IMR-90 (cell line): ENCODE data around the gene OSBP. TPM values are rescaled to one million over a fixed set of nuclear protein-coding genes. Genes with fewer than 3 reads are reported as not detected.

ENCODE experiments used
- ATAC-seq: fragments of 200-7000 bp; cut with Tn5 transposase; 2 replicates; pipeline ENCODE4 v1.9.1; 2020; ENCODE audit warnings: low read depth, mild to moderate bottlenecking, moderate library complexity
- BruUV-seq: library from RNA; stranded (reverse); fragments of 400-500 nt; replicated peaks from 2 replicates; lab custom pipeline; 2021; lab: Mats Ljungman, UMichigan
- CTCF ChIA-PET: fragments of 300-600 bp; formaldehyde crosslinking; extraction: SDS; loops from one replicate; lab custom pipeline; 2021; ENCODE audit warnings: antibody characterized with exemption; lab: Yijun Ruan, JAX
- POLR2A ChIA-PET: fragments of 300-600 bp; sonication (Branson Sonifier 250); formaldehyde crosslinking; loops from one replicate; lab custom pipeline; 2022; ENCODE audit warnings: antibody characterized with exemption; ENCODE audit not compliant: unreplicated experiment; lab: Charles Lee
- DNase-seq: peaks from one replicate; pipeline ENCODE4 v3.0.0; 2013
- H2AFZ ChIP-seq: replicated peaks from 2 replicates; pipeline ENCODE3; 2013; ENCODE audit warnings: low read length, mild to moderate bottlenecking; ENCODE audit not compliant: poor library complexity
- H2AK5ac ChIP-seq: 2 replicates; pipeline ENCODE4 v1.6.1; 2013; ENCODE audit warnings: low read depth, low read length, inconsistent platforms
- H2AK9ac ChIP-seq: replicated peaks from 2 replicates; pipeline ENCODE3; 2013; ENCODE audit warnings: mild to moderate bottlenecking, low read depth, low read length, moderate library complexity; ENCODE audit not compliant: poor library complexity
- H2BK120ac ChIP-seq: 2 replicates; pipeline ENCODE4 v1.6.1; 2013; ENCODE audit warnings: low read depth, low read length, inconsistent platforms
- H2BK15ac ChIP-seq: 3 replicates; pipeline ENCODE4 v1.6.1; 2013; ENCODE audit warnings: low read depth, low read length, inconsistent platforms
- H2BK20ac ChIP-seq: 2 replicates; pipeline ENCODE4 v1.6.1; 2013; ENCODE audit warnings: low read depth, mild to moderate bottlenecking, inconsistent platforms, low read length, moderate library complexity
- H2BK5ac ChIP-seq: 2 replicates; pipeline ENCODE4 v1.6.1; 2013; ENCODE audit warnings: mild to moderate bottlenecking, low read depth, low read length, inconsistent platforms; ENCODE audit not compliant: poor library complexity, severe bottlenecking
- H3K14ac ChIP-seq: replicated peaks from 2 replicates; pipeline ENCODE4 v1.6.1; 2013; ENCODE audit warnings: low read depth, low read length, inconsistent platforms
- H3K18ac ChIP-seq: 2 replicates; pipeline ENCODE4 v1.6.1; 2013; ENCODE audit warnings: low read depth, low read length, control low read depth
- H3K23ac ChIP-seq: 2 replicates; pipeline ENCODE4 v1.6.1; 2013; ENCODE audit warnings: low read depth, low read length, inconsistent platforms
- H3K27ac ChIP-seq: 2 replicates; pipeline ENCODE4 v1.5.1; 2013; ENCODE audit warnings: mild to moderate bottlenecking, control low read depth, low read length; ENCODE audit not compliant: insufficient read depth
- H3K27me3 ChIP-seq: 2 replicates; pipeline ENCODE4 v1.6.1; 2013; ENCODE audit warnings: low read length; ENCODE audit not compliant: control insufficient read depth, insufficient read depth
- H3K36me3 ChIP-seq: 2 replicates; pipeline ENCODE4 v1.6.1; 2013; ENCODE audit warnings: low read length, mixed read lengths; ENCODE audit not compliant: control insufficient read depth, insufficient read depth
- H3K4ac ChIP-seq: 2 replicates; pipeline ENCODE4 v1.6.1; 2013; ENCODE audit warnings: low read depth, low read length, inconsistent platforms
- H3K4me1 ChIP-seq: 2 replicates; pipeline ENCODE4 v1.6.1; 2013; ENCODE audit warnings: low read length, mixed read lengths; ENCODE audit not compliant: control insufficient read depth, insufficient read depth
- H3K4me2 ChIP-seq: 2 replicates; pipeline ENCODE4 v1.6.1; 2013; ENCODE audit warnings: low read depth, mild to moderate bottlenecking, control low read depth, low read length, moderate library complexity
- H3K4me3 ChIP-seq: 2 replicates; pipeline ENCODE4 v1.5.1; 2013; ENCODE audit warnings: low read depth, mild to moderate bottlenecking, control low read depth, low read length, moderate library complexity; ENCODE audit not compliant: insufficient read depth
- H3K56ac ChIP-seq: 2 replicates; pipeline ENCODE4 v1.6.1; 2013; ENCODE audit warnings: low read length, inconsistent platforms; ENCODE audit not compliant: insufficient read depth; ENCODE audit errors: extremely low read depth
- H3K79me1 ChIP-seq, 2 experiments: 2 replicates each; pipeline ENCODE4 v1.6.1; 2013; ENCODE audit warnings: low read length in 2 of 2, inconsistent platforms in 1 of 2, low read depth in 1 of 2
- H3K9ac ChIP-seq: 2 replicates; pipeline ENCODE4 v1.6.1; 2013; ENCODE audit warnings: low read depth, low read length, control low read depth
- H3K9me1 ChIP-seq: 2 replicates; pipeline ENCODE4 v1.6.1; 2013; ENCODE audit warnings: low read length, inconsistent platforms; ENCODE audit not compliant: insufficient read depth
- H3K9me3 ChIP-seq: 2 replicates; pipeline ENCODE4 v1.6.1; 2013; ENCODE audit warnings: low read length; ENCODE audit not compliant: control insufficient read depth, insufficient read depth
- H4K20me1 ChIP-seq: 2 replicates; pipeline ENCODE4 v1.6.1; 2013; ENCODE audit warnings: low read length, inconsistent platforms; ENCODE audit not compliant: insufficient read depth
- H4K5ac ChIP-seq: 2 replicates; pipeline ENCODE4 v1.6.1; 2013; ENCODE audit warnings: mild to moderate bottlenecking, low read depth, low read length, control low read depth
- H4K8ac ChIP-seq, 2 experiments: 2 replicates each; pipeline ENCODE4 v1.6.1; 2013; ENCODE audit warnings: low read depth in 2 of 2, low read length in 2 of 2, control low read depth in 1 of 2, inconsistent platforms in 1 of 2
- H4K91ac ChIP-seq: 2 replicates; pipeline ENCODE4 v1.6.1; 2013; ENCODE audit warnings: low read depth, low read length, inconsistent platforms; ENCODE audit not compliant: insufficient read depth
- BHLHE40 ChIP-seq: fragments of 150-350 bp; IDR thresholded peaks from 2 replicates; pipeline ENCODE4 v1.6.1; 2016; ENCODE audit warnings: mild to moderate bottlenecking, low read depth, low read length
- CHD1 ChIP-seq: IDR thresholded peaks from 2 replicates; pipeline ENCODE4 v1.6.1; 2012; ENCODE audit warnings: low read depth, low read length, improper control_type of control experiment
- MAZ ChIP-seq: IDR thresholded peaks from 2 replicates; pipeline ENCODE4 v1.6.1; 2012; ENCODE audit warnings: low read depth, mild to moderate bottlenecking, low read length, improper control_type of control experiment, moderate library complexity, borderline replicate concordance
- MXI1 ChIP-seq: IDR thresholded peaks from 2 replicates; pipeline ENCODE4 v1.6.1; 2012; ENCODE audit warnings: low read depth, mild to moderate bottlenecking, low read length, moderate library complexity, borderline replicate concordance
- POLR2A ChIP-seq: IDR thresholded peaks from 2 replicates; pipeline ENCODE4 v1.6.1; 2012; ENCODE audit warnings: mild to moderate bottlenecking, low read depth, low read length
- RAD21 ChIP-seq: IDR thresholded peaks from 2 replicates; pipeline ENCODE4 v1.6.1; 2012; ENCODE audit warnings: low read length, improper control_type of control experiment
- RCOR1 ChIP-seq: IDR thresholded peaks from 2 replicates; pipeline ENCODE4 v1.6.1; 2012; ENCODE audit warnings: mild to moderate bottlenecking, low read length, improper control_type of control experiment; ENCODE audit not compliant: insufficient replicate concordance
- SMC3 ChIP-seq: fragments of 150-350 bp; IDR thresholded peaks from 2 replicates; pipeline ENCODE4 v1.6.1; 2016; ENCODE audit warnings: low read depth, mild to moderate bottlenecking, antibody characterized with exemption, low read length, moderate library complexity
- USF2 ChIP-seq: fragments of 150-350 bp; IDR thresholded peaks from 2 replicates; pipeline ENCODE4 v1.6.1; 2017; ENCODE audit warnings: mild to moderate bottlenecking, antibody characterized with exemption, low read length, low read depth
- WGBS, 2 experiments: methylation state at CpG; one replicate each; pipeline versions ENCODE4 v1.1.5 to v1.1.7; 2013; ENCODE audit warnings: missing lambda C conversion rate in 2 of 2; ENCODE audit not compliant: insufficient read length in 1 of 2; ENCODE audit errors: extremely low coverage in 2 of 2; 5-methylcytosine and 5-hydroxymethylcytosine counted together
- dilution Hi-C: fragments of 300-500 bp; cut with HindIII; formaldehyde crosslinking; loops from one replicate; pipeline ENCODE4 v1.14.3; 2018; ENCODE audit warnings: low sequenced_read_pairs; ENCODE audit not compliant: unreplicated experiment
- in situ Hi-C: fragments of 300-500 bp; cut with MboI; formaldehyde crosslinking; loops from 3 replicates; pipeline ENCODE4 v1.14.3; 2019; ENCODE audit warnings: low sequenced_read_pairs, inconsistent platforms, mixed read lengths
- intact Hi-C: fragments of 100-400 bp; cut with micrococcal nuclease; formaldehyde crosslinking; loops from 2 replicates; pipeline ENCODE4 v1.10.0; 2022
- polyA plus RNA-seq, 3 experiments: library from polyadenylated mRNA; depleted of rRNA; stranded (reverse); fragments of >200 nt; gene quantifications; 2 replicates each; pipeline ENCODE4 v1.2.3, GENCODE V29; 2012; ENCODE audit warnings: low replicate concordance in 1 of 3
- total RNA-seq: library from RNA; depleted of rRNA; stranded (reverse); fragments of >200 nt; gene quantifications from 2 replicates; pipeline ENCODE4 v1.2.3, GENCODE V29; 2012

Gene OSBP
- total and polyA plus RNA-seq, 2 of the 4 experiments (the other 2 are of a cell fraction) = 22.1 to 27.4 TPM

DNA sequence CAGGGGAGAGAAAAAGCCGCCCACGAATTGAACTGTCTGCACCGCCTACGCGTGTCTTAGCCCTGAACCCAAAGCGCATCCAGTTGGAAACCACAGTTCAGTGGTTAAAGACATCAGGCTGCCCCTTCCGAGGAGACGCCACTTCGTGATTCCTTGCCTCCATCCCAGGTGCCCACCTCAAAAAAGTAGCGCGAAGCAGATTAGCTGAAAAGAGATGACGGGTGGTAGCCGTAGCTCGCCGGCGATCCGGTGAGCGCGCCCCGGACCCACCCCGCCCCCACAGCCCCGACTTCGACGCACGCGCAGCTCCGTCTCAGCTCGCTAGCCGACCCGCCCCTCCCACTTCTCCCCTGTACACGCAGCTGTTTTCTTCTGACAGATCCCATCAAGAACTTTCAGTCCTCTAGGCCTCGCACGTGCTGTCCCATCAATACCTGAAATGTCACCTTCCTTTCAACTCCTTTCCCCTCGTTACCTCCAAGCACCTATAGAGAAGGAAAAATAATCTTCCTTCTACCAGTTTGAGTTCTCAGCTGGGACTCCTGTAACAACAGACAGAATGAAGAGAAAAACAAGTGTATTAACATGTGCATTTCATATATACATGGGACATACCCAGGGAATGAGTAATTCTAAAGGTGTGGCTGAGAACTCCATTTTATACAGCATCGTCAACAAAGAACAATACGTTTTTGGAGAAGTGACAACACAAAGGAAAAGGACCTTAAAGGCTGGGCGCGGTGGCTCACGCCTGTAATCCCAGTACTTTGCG is 54.7 kb downstream of the OSBP start:
- Histone ChIP-seq H3K23ac (peak overlapping the region; percentile 89), H2AFZ (peak overlapping the region; percentile 98), H3K9ac (peak overlapping the region; percentile 88), H2BK5ac (peak overlapping the region; percentile 91), H4K91ac (peak overlapping the region; percentile 68), H2AK5ac (0 out of 2 replicates have a peak overlapping the region, but pooled peaks have one; percentile 8), H3K4ac (peak overlapping the region; percentile 95), H2BK20ac (peak overlapping the region; percentile 81), H4K20me1 (peaks cover 1% of the 10 kb centered on the region), H3K18ac (peak overlapping the region; percentile 93), H4K5ac (peak overlapping the region; percentile 85), H3K56ac (peak overlapping the region; percentile 88), H3K36me3 (no peaks in the 10 kb centered on the region), H3K9me1 (0 out of 2 replicates have a peak, but pooled peaks cover 5% of the 10 kb centered on the region), H3K4me2 (peak overlapping the region; percentile 96), H4K8ac (peak overlapping the region; percentile 17 to 89; a peak in 3 of 4 replicates), H3K4me1 (peaks cover 2% of the 10 kb centered on the region; the same call in 1 of the 2 replicates), H3K9me3 (no peaks in the 10 kb centered on the region), H2AK9ac (peak overlapping the region; percentile 86), H3K27me3 (no peaks in the 10 kb centered on the region), H2BK15ac (peak overlapping the region; percentile 39; the same call in 1 of the 3 replicates), H2BK120ac (peak overlapping the region; percentile 89), H3K79me1 (no peaks in the 10 kb centered on the region), H3K27ac (peak overlapping the region; percentile 91), H3K4me3 (peak overlapping the region; percentile 96), H3K14ac (peak overlapping the region; percentile 98)
- dilution Hi-C loops = no loop called here
- DNase-seq = peak; percentile 82
- 2% methylated on average over 9 of the region's 40 CpGs; no CpG with 5 or more reads in 1 of the 2 experiments for WGBS, 2 experiments
- ChIA-PET CTCF (interaction anchor here (0.9 kb wide), 1 partner anchor 24 kb away, joined by 3 read pairs; no protein-coding TSS in a partner anchor), POLR2A (interaction anchor here (1.0 kb wide), 1 partner anchor 9 kb away, joined by 3 read pairs; no protein-coding TSS in a partner anchor)
- TF ChIP-seq SMC3 (no peak), RAD21 (no peak), RCOR1 (no peak), CHD1 (no peak), USF2 (no peak), BHLHE40 (peak; percentile 92), MXI1 (peak; percentile 96), MAZ (peak; percentile 43; the same call in 1 of the 2 replicates), POLR2A (no peak)
- intact Hi-C loops = no loop called here
- BruUV-seq = no TSS peak
- peak; percentile 42 for ATAC-seq
- in situ Hi-C loops = loop anchor here (25.0 kb wide), 1 partner anchor 974 kb away; the partner anchor contains the start of genes LPXN and ZFP91
